Measurements from ENCODE around the gene XYLB.
"Not testable (repeated sequence)": the region's sequence is repeated elsewhere in the genome, so short reads cannot be mapped to it uniquely, and the experiment has no call there.

XYLB gene

DNA sequence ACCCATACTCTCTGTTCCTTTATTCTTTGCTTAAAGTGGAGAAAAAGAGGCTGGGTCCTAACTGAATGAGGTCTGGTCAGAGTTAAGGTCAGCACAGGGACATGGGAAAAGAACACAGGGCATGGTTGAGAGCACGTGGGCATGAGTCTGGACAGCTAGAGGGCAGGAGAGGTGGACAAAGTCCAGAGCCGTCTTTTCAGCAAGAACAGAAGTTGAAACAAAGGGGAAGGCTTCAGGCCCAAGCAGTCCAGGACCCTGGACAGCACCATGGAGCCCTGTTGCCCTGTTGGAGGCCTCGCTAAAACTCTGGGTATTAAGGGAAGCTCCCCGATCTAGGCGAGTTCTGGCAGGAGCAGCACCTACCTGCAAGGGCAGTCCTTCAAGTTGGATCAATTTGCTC is 50.7 kb downstream of the XYLB start:
- no peaks in the 10 kb centered on the region for H3K27me3 ChIP-seq (ENCODE audit: control insufficient read depth in 1 of 2, insufficient read depth in 2 of 2, low read length in 2 of 2)
- no peak overlapping the region for H3K27ac ChIP-seq (ENCODE audit: low read length)
- no peaks in the 10 kb centered on the region for H3K4me1 ChIP-seq (ENCODE audit: control insufficient read depth, insufficient read depth, low read length)
- no peaks in the 10 kb centered on the region for H3K9me3 ChIP-seq (ENCODE audit: control insufficient read depth in 2 of 2, low read length in 2 of 2)
- no peak overlapping the region for H3K4me3 ChIP-seq (ENCODE audit: low read length in 2 of 2)
- no peak overlapping the region for H3K9ac ChIP-seq (ENCODE audit: low read length in 2 of 2)
- H3K36me3 ChIP-seq (ENCODE audit: control insufficient read depth in 2 of 2, insufficient read depth in 2 of 2, low read length in 2 of 2) = peaks cover 6 to 25% of the 10 kb centered on the region in 2 donors

- H3K4me1 ChIP-seq (ENCODE audit: control insufficient read depth, insufficient read depth, low read length) = no peaks in the 10 kb centered on the region
- H3K27me3 ChIP-seq (ENCODE audit: control insufficient read depth in 1 of 2, insufficient read depth in 2 of 2, low read length in 2 of 2) = no peaks in the 10 kb centered on the region
- no peak overlapping the region for H3K4me3 ChIP-seq (ENCODE audit: low read length in 2 of 2)
- H3K9me3 ChIP-seq (ENCODE audit: control insufficient read depth in 2 of 2, low read length in 2 of 2) = no peaks in the 10 kb centered on the region
- H3K9ac ChIP-seq (ENCODE audit: low read length in 2 of 2) = no peak overlapping the region
- no peak overlapping the region for H3K27ac ChIP-seq (ENCODE audit: low read length)
- H3K36me3 ChIP-seq (ENCODE audit: control insufficient read depth in 2 of 2, insufficient read depth in 2 of 2, low read length in 2 of 2) = peaks cover 6 to 17% of the 10 kb centered on the region in 2 donors
These were observed 54.8 kb downstream of the XYLB start for GRCh38 chr3:38401246-38401962.

GRCh38 chr3:38404286-38404685 is 57.7 kb downstream of the XYLB start:
- Histone ChIP-seq H3K9ac (ENCODE audit: low read length in 2 of 2) (no peak overlapping the region), H3K36me3 (ENCODE audit: control insufficient read depth in 2 of 2, insufficient read depth in 2 of 2, low read length in 2 of 2) (peaks cover 6 to 14% of the 10 kb centered on the region in 2 donors), H3K27me3 (ENCODE audit: control insufficient read depth in 1 of 2, insufficient read depth in 2 of 2, low read length in 2 of 2) (no peaks in the 10 kb centered on the region), H3K4me3 (ENCODE audit: low read length in 2 of 2) (no peak overlapping the region), H3K9me3 (ENCODE audit: control insufficient read depth in 2 of 2, low read length in 2 of 2) (no peaks in the 10 kb centered on the region), H3K27ac (ENCODE audit: low read length) (no peak overlapping the region), H3K4me1 (ENCODE audit: control insufficient read depth, insufficient read depth, low read length) (no peaks in the 10 kb centered on the region)

DNA sequence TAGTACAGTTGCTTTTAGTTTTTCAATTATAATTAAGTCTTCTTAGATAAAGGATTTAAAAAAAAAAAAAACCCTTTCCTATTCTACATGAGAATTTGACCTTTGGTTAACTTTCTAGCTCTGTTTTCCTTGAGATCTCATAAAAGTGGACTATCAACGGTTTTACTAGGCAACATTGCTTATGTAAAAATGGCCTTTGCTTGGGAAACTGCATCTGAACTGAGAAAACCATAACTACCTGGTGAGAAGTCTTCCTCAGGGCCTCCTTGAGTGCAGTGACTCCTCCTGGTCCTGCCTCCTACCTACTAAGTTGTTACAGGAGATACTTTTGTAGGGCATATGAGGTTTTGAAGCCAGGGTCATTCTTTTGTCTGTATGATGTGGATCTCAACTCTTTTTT is 65.0 kb downstream of the XYLB start:
- Histone ChIP-seq H3K9ac (ENCODE audit: low read length in 2 of 2) (no peak overlapping the region), H3K4me3 (ENCODE audit: low read length in 2 of 2) (no peak overlapping the region), H3K27ac (ENCODE audit: low read length) (no peak overlapping the region), H3K9me3 (ENCODE audit: control insufficient read depth in 2 of 2, low read length in 2 of 2) (no peaks in the 10 kb centered on the region), H3K36me3 (ENCODE audit: control insufficient read depth in 2 of 2, insufficient read depth in 2 of 2, low read length in 2 of 2) (no peaks in the 10 kb centered on the region), H3K27me3 (ENCODE audit: control insufficient read depth in 1 of 2, insufficient read depth in 2 of 2, low read length in 2 of 2) (no peaks in the 10 kb centered on the region), H3K4me1 (ENCODE audit: control insufficient read depth, insufficient read depth, low read length) (no peaks in the 10 kb centered on the region)

GRCh38 chr3:38420758-38421157 is 74.2 kb downstream of the XYLB start:
- H3K27ac ChIP-seq (ENCODE audit: low read length); H3K9me3 ChIP-seq (ENCODE audit: control insufficient read depth in 2 of 2, low read length in 2 of 2); H3K4me3 ChIP-seq (ENCODE audit: low read length in 2 of 2); H3K27me3 ChIP-seq (ENCODE audit: control insufficient read depth in 1 of 2, insufficient read depth in 2 of 2, low read length in 2 of 2); H3K9ac ChIP-seq (ENCODE audit: low read length in 2 of 2); H3K36me3 ChIP-seq (ENCODE audit: control insufficient read depth in 2 of 2, insufficient read depth in 2 of 2, low read length in 2 of 2); H3K4me1 ChIP-seq (ENCODE audit: control insufficient read depth, insufficient read depth, low read length): not testable (repeated sequence)

- Histone ChIP-seq H3K9me3 (ENCODE audit: control insufficient read depth in 2 of 2, low read length in 2 of 2) (no peaks in the 10 kb centered on the region), H3K4me3 (ENCODE audit: low read length in 2 of 2) (no peak overlapping the region), H3K36me3 (ENCODE audit: control insufficient read depth in 2 of 2, insufficient read depth in 2 of 2, low read length in 2 of 2) (no peaks in the 10 kb centered on the region), H3K4me1 (ENCODE audit: control insufficient read depth, insufficient read depth, low read length) (no peaks in the 10 kb centered on the region), H3K9ac (ENCODE audit: low read length in 2 of 2) (no peak overlapping the region), H3K27ac (ENCODE audit: low read length) (no peak overlapping the region), H3K27me3 (ENCODE audit: control insufficient read depth in 1 of 2, insufficient read depth in 2 of 2, low read length in 2 of 2) (no peaks in the 10 kb centered on the region)
These were observed 75.2 kb downstream of the XYLB start for GRCh38 chr3:38421679-38422336.

DNA sequence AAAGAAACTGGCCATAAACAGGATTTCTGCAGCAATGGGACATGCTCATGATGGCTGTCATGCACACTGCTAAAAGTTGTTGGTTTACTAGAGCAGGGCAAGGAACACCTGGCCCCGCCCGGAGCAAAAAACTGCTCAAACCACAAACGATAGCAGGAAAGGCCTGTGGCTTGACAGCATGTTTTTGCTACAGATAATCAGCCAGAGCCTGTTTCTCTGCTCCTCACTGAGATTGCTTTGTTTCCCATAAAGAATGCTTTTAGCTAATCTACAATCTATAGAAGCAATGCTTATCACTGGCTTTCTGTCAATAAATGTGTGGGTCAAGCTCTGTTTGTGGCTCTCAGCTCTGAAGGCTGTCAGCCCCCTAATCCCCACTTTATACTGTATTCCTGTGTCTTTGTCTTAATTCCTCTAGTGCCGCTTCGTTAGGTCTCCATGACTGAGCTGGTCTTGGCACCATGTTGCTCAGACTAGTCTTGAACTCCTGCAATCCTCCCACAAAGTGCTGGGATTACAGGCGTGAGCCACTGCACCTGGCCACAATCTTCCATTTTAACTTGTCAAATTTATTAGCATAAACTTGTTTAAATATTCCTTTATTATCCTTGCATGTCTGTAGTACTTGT is 80.3 kb downstream of the XYLB start:
- H3K27me3 ChIP-seq (ENCODE audit: control insufficient read depth in 1 of 2, insufficient read depth in 2 of 2, low read length in 2 of 2); H3K27ac ChIP-seq (ENCODE audit: low read length); H3K36me3 ChIP-seq (ENCODE audit: control insufficient read depth in 2 of 2, insufficient read depth in 2 of 2, low read length in 2 of 2); H3K9me3 ChIP-seq (ENCODE audit: control insufficient read depth in 2 of 2, low read length in 2 of 2); H3K4me1 ChIP-seq (ENCODE audit: control insufficient read depth, insufficient read depth, low read length); H3K9ac ChIP-seq (ENCODE audit: low read length in 2 of 2); H3K4me3 ChIP-seq (ENCODE audit: low read length in 2 of 2): not testable (repeated sequence)

DNA sequence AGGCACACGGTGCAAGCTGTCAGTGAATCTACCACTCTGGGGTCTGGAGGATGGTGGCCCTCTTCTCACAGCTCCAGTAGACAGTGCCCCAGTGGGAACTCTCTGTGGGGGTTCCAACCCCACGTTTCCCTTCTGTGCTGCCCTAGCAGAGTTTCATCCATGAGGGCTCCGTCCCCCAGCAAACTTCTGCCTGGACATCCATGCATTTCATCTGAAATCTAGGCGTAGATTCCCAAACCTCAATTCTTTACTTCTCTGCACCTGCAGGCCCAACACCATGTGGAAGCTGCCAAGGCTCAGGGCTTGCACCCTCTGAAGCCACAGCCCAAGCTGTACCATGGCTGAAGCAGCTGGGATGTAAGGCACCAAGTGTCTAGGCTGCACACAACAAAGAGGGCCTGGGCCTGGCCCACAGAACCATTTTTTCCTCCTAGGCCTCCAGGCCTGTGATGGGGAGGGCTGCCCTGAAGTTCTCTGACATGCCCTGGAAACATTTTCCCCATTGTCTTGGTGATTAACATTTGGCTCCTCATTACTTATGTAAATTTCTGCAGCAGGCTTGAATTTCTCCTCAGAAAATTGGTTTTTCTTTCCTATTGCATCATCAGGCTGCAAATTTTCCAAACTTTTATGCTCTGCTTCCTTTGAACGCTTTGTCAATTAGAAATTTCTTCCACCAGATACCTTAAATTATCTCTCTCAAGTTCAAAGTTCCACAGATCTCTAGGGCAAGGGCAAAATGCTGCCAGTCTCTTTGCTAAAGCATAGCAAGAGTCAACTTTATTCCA is 86.5 kb downstream of the XYLB start:
- not testable (repeated sequence) for H3K36me3 ChIP-seq (ENCODE audit: control insufficient read depth in 2 of 2, insufficient read depth in 2 of 2, low read length in 2 of 2); H3K9me3 ChIP-seq (ENCODE audit: control insufficient read depth in 2 of 2, low read length in 2 of 2)

GRCh38 chr3:38433661-38434060 is 87.1 kb downstream of the XYLB start:
- H3K9ac ChIP-seq (ENCODE audit: low read length in 2 of 2); H3K36me3 ChIP-seq (ENCODE audit: control insufficient read depth in 2 of 2, insufficient read depth in 2 of 2, low read length in 2 of 2); H3K9me3 ChIP-seq (ENCODE audit: control insufficient read depth in 2 of 2, low read length in 2 of 2); H3K4me3 ChIP-seq (ENCODE audit: low read length in 2 of 2); H3K4me1 ChIP-seq (ENCODE audit: control insufficient read depth, insufficient read depth, low read length); H3K27me3 ChIP-seq (ENCODE audit: control insufficient read depth in 1 of 2, insufficient read depth in 2 of 2, low read length in 2 of 2); H3K27ac ChIP-seq (ENCODE audit: low read length): not testable (repeated sequence)

More for the DNA sequence above, 86.5 kb downstream of the XYLB start:
- H3K4me1 ChIP-seq (ENCODE audit: control insufficient read depth, insufficient read depth, low read length); H3K4me3 ChIP-seq (ENCODE audit: low read length in 2 of 2); H3K9ac ChIP-seq (ENCODE audit: low read length in 2 of 2); H3K27me3 ChIP-seq (ENCODE audit: control insufficient read depth in 1 of 2, insufficient read depth in 2 of 2, low read length in 2 of 2); H3K27ac ChIP-seq (ENCODE audit: low read length): not testable (repeated sequence)

DNA sequence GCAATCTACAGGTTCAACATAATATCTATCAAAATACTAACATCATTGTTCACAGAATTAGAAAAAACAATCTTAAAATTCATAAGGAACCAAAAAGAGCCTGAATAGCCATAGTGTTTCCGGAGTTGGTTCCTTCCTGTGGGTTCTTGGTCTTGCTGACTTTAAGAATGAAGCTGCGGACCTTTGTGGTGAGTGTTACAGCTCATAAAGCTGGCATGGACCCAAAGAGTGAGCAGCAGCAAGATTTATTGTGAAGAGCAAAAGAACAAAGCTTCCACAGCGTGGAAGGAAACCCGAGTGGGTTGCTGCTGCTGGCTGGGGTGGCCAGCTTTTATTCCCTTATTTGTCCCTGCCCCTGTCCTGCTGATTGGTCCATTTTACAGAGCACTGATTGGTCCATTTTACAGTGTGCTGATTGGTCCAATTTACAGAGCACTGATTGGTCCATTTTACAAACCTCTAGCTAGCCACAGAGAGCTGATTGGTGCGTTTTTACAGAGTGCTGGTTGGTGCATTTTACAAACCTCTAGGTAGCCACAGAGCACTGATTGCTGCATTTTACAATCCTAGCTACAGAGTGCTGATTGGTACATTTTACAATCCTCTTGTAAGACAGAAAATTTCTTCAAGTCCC is 92.0 kb downstream of the XYLB start:
- not testable (repeated sequence) for H3K36me3 ChIP-seq (ENCODE audit: control insufficient read depth in 2 of 2, insufficient read depth in 2 of 2, low read length in 2 of 2); H3K4me1 ChIP-seq (ENCODE audit: control insufficient read depth, insufficient read depth, low read length); H3K4me3 ChIP-seq (ENCODE audit: low read length in 2 of 2); H3K9me3 ChIP-seq (ENCODE audit: control insufficient read depth in 2 of 2, low read length in 2 of 2); H3K9ac ChIP-seq (ENCODE audit: low read length in 2 of 2); H3K27me3 ChIP-seq (ENCODE audit: control insufficient read depth in 1 of 2, insufficient read depth in 2 of 2, low read length in 2 of 2); H3K27ac ChIP-seq (ENCODE audit: low read length)
